Effector memory CD4-positive, alpha-beta T cell (primary cell): ENCODE results near the gene TTPAL.
A peak's percentile ranks its signal among the peaks of the same experiment; 100 is the strongest.
"Not testable (repeated sequence)": the region's sequence is repeated elsewhere in the genome, so short reads cannot be mapped to it uniquely, and the experiment has no call there.

ENCODE experiments used
- DNase-seq, 3 donors: peaks; one replicate each; pipeline ENCODE4 v3.0.0-alpha.2; 2020
- H3K27ac ChIP-seq: 2 replicates; pipeline ENCODE4 v1.7.0; 2013; ENCODE audit warnings: mild to moderate bottlenecking, low read length, moderate library complexity; ENCODE audit not compliant: insufficient read depth, poor library complexity, severe bottlenecking
- H3K27me3 ChIP-seq: replicated peaks from 2 replicates; pipeline ENCODE4 v1.7.0; 2013; ENCODE audit warnings: mild to moderate bottlenecking, low read length; ENCODE audit not compliant: insufficient read depth, control insufficient read depth, poor library complexity, severe bottlenecking
- H3K36me3 ChIP-seq: 2 replicates; pipeline ENCODE4 v1.7.0; 2013; ENCODE audit warnings: mild to moderate bottlenecking, low read length, moderate library complexity; ENCODE audit not compliant: control insufficient read depth, insufficient read depth
- H3K4me1 ChIP-seq: 2 replicates; pipeline ENCODE4 v1.7.0; 2013; ENCODE audit warnings: low read length, mild to moderate bottlenecking; ENCODE audit not compliant: control insufficient read depth, insufficient read depth, poor library complexity, severe bottlenecking
- H3K4me3 ChIP-seq: 2 replicates; pipeline ENCODE4 v1.7.0; 2013; ENCODE audit warnings: low read length, low read depth, mild to moderate bottlenecking; ENCODE audit not compliant: insufficient read depth, poor library complexity, severe bottlenecking
- H3K9me3 ChIP-seq: 2 replicates; pipeline ENCODE4 v1.7.0; 2013; ENCODE audit warnings: mild to moderate bottlenecking, low read length, moderate library complexity; ENCODE audit not compliant: control insufficient read depth

The TTPAL gene

GRCh38 chr20:44468044-44468782 is 7.5 kb upstream of the TTPAL start:
- Histone ChIP-seq H3K4me1 (no peaks in the 10 kb centered on the region), H3K9me3 (no peaks in the 10 kb centered on the region), H3K27ac (no peak overlapping the region), H3K4me3 (no peak overlapping the region), H3K36me3 (no peaks in the 10 kb centered on the region), H3K27me3 (no peaks in the 10 kb centered on the region)
- no peak for DNase-seq

GRCh38 chr20:44470327-44470726 is 5.3 kb upstream of the TTPAL start:
- Histone ChIP-seq H3K27me3 (no peaks in the 10 kb centered on the region), H3K36me3 (no peaks in the 10 kb centered on the region), H3K9me3 (no peaks in the 10 kb centered on the region), H3K4me3 (no peak overlapping the region), H3K4me1 (peaks cover 4% of the 10 kb centered on the region), H3K27ac (no peak overlapping the region)
- no peak for DNase-seq

GRCh38 chr20:44471481-44471882 is 4.2 kb upstream of the TTPAL start:
- no peak overlapping the region for H3K27ac ChIP-seq
- H3K27me3 ChIP-seq = no peaks in the 10 kb centered on the region
- H3K36me3 ChIP-seq = no peaks in the 10 kb centered on the region
- no peaks in the 10 kb centered on the region for H3K9me3 ChIP-seq
- H3K4me3 ChIP-seq = no peak overlapping the region
- no peak for DNase-seq
- peaks cover 11% of the 10 kb centered on the region for H3K4me1 ChIP-seq

GRCh38 chr20:44472283-44472682 is 3.4 kb upstream of the TTPAL start:
- H3K27ac ChIP-seq, H3K9me3 ChIP-seq, DNase-seq, H3K36me3 ChIP-seq, H3K4me3 ChIP-seq, H3K27me3 ChIP-seq: not testable (repeated sequence)
- peaks cover 13% of the 10 kb centered on the region for H3K4me1 ChIP-seq

- DNase-seq = no peak
- peak overlapping the region; percentile 97 for H3K27ac ChIP-seq
- H3K27me3 ChIP-seq = no peaks in the 10 kb centered on the region
- no peaks in the 10 kb centered on the region for H3K9me3 ChIP-seq
- peaks cover 13% of the 10 kb centered on the region for H3K4me1 ChIP-seq
- peak overlapping the region; percentile 92 for H3K4me3 ChIP-seq
- peaks cover 6% of the 10 kb centered on the region for H3K36me3 ChIP-seq
Observed at GRCh38 chr20:44475372-44475693, 341 bp upstream of the TTPAL start.

- H3K4me1 ChIP-seq = peaks cover 13% of the 10 kb centered on the region
- no peaks in the 10 kb centered on the region for H3K27me3 ChIP-seq
- H3K36me3 ChIP-seq = peaks cover 21% of the 10 kb centered on the region
- H3K27ac ChIP-seq = no peak overlapping the region
- H3K9me3 ChIP-seq = no peaks in the 10 kb centered on the region
- DNase-seq = no peak
- H3K4me3 ChIP-seq = no peak overlapping the region
Observed at GRCh38 chr20:44477151-44477550, 1.5 kb downstream of the TTPAL start.

- no peak for DNase-seq
- Histone ChIP-seq H3K4me1 (peaks cover 13% of the 10 kb centered on the region), H3K36me3 (peaks cover 23% of the 10 kb centered on the region), H3K4me3 (no peak overlapping the region), H3K27ac (no peak overlapping the region), H3K27me3 (no peaks in the 10 kb centered on the region), H3K9me3 (no peaks in the 10 kb centered on the region)
Observed at GRCh38 chr20:44478206-44478605, 2.5 kb downstream of the TTPAL start.

- no peak for DNase-seq
- peaks cover 34% of the 10 kb centered on the region for H3K36me3 ChIP-seq
- H3K4me1 ChIP-seq = peaks cover 13% of the 10 kb centered on the region
- no peak overlapping the region for H3K4me3 ChIP-seq
- no peak overlapping the region for H3K27ac ChIP-seq
- H3K9me3 ChIP-seq = no peaks in the 10 kb centered on the region
- no peaks in the 10 kb centered on the region for H3K27me3 ChIP-seq
Observed at GRCh38 chr20:44479643-44480042, 4.0 kb downstream of the TTPAL start.

- no peak for DNase-seq
- Histone ChIP-seq H3K4me3 (no peak overlapping the region), H3K36me3 (peaks cover 34% of the 10 kb centered on the region), H3K4me1 (peaks cover 12% of the 10 kb centered on the region), H3K27me3 (no peaks in the 10 kb centered on the region), H3K9me3 (no peaks in the 10 kb centered on the region), H3K27ac (no peak overlapping the region)
Observed at GRCh38 chr20:44480097-44480496, 4.4 kb downstream of the TTPAL start.

- Histone ChIP-seq H3K36me3 (peaks cover 39% of the 10 kb centered on the region), H3K4me1 (no peaks in the 10 kb centered on the region), H3K27me3 (no peaks in the 10 kb centered on the region), H3K4me3 (no peak overlapping the region), H3K9me3 (no peaks in the 10 kb centered on the region), H3K27ac (no peak overlapping the region)
- no peak for DNase-seq
Observed at GRCh38 chr20:44481719-44482416, 6.2 kb downstream of the TTPAL start.
